Pancreas (tissue), 10 donors: ENCODE results near the gene CEBPE. TPM values are rescaled to one million over a fixed set of nuclear protein-coding genes. Genes with fewer than 3 reads are reported as not detected.

Experiments
- ATAC-seq, 4 donors: fragments of 200-7000 bp; cut with Tn5 transposase; one replicate each; pipeline versions ENCODE4 v1.8.0 to v1.9.1; 2020; ENCODE audit warnings: mild to moderate bottlenecking in 4 of 4, moderate library complexity in 4 of 4
- DNase-seq, 6 donors: peaks; one replicate each; pipeline ENCODE4 v3.0.0-alpha.2; 2020
- FAIRE-seq: peaks from 2 replicates; lab custom pipeline; 2012; peaks lifted over from hg19 to GRCh38; lab: Jason Lieb, UNC
- H3K27ac ChIP-seq, 4 donors: fragments of 200-600 bp; sonication (generic); 1 replicate in 3 of 4; 2 replicates in 1 of 4; pipeline versions ENCODE4 v1.5.0 to v1.8.0; 2020
- H3K27me3 ChIP-seq, 4 donors: fragments of 200-600 bp; one replicate each; pipeline ENCODE4 v1.8.0; 2021
- H3K36me3 ChIP-seq, 3 donors: fragments of 200-600 bp; sonication (generic) in 1 of 3; one replicate each; pipeline versions ENCODE4 v1.5.0 to v1.8.0; 2020 to 2021
- H3K4me1 ChIP-seq, 3 donors: fragments of 200-600 bp; one replicate each; pipeline ENCODE4 v1.8.0; 2021
- H3K4me3 ChIP-seq, 4 donors: fragments of 200-600 bp; sonication (generic) in 2 of 4; one replicate each; pipeline versions ENCODE4 v1.5.0 to v1.8.0; 2020 to 2021
- H3K9me3 ChIP-seq, 4 donors: fragments of 200-600 bp; one replicate each; pipeline ENCODE4 v1.8.0; 2021
- CTCF ChIP-seq, 4 donors: fragments of 200-600 bp; sonication (generic) in 3 of 4; IDR thresholded peaks; one replicate each; pipeline versions ENCODE4 v1.5.0 to v1.8.0; 2021; ENCODE audit warnings: antibody characterized with exemption in 4 of 4
- whole genome bisulfite sequencing, 2 donors: extraction: QIAGEN DNeasy Blood & Tissue Kit; methylation state at CpG; one replicate each; pipeline ENCODE4 v1.1.7; 2013; 5-methylcytosine and 5-hydroxymethylcytosine counted together
- intact Hi-C, 3 donors: fragments of 100-400 bp; cut with DNase I; formaldehyde crosslinking; loops; one replicate each; pipeline versions ENCODE4 v1.11.1 to v1.14.2; 2022
- polyA plus RNA-seq, 2 donors: library from polyadenylated mRNA; stranded (reverse); fragments of 200-250 nt; gene quantifications; one replicate each; pipeline ENCODE4 v1.2.3, GENCODE V29; 2013
- total RNA-seq, 6 donors: library from RNA; stranded (reverse); fragmentation: NEBNext Ultra II Directional in 4 of 6; extraction: Animal tissue kit (Norgen Biotek cat#: 25700) in 4 of 6; gene quantifications; one replicate each; pipeline versions ENCODE4 v1.2.1 to v1.2.4, GENCODE V29; 2021 to 2023
- donor health status: healthy with polysubstance abuse.
- donor health status: DM: no; HTN: no; CAD: no; lungs with moderate emphysema.
- donor health status: DM: no; HTN: no; CAD: no.
- donor health status: control.
- donor health status: control.
- donor health status: Bipolar disorder and iron deficiency.
- donor health status: DM: yes; HTN: yes; CAD: no.
- donor health status: DM: no; HTN: no; CAD: no.
- donor health status: DM: no; HTN: no; CAD: no.
- donor health status: DM: yes; HTN: yes; CAD: no.

Gene CEBPE
- total and polyA plus RNA-seq, 8 donors, result not detected

DNA sequence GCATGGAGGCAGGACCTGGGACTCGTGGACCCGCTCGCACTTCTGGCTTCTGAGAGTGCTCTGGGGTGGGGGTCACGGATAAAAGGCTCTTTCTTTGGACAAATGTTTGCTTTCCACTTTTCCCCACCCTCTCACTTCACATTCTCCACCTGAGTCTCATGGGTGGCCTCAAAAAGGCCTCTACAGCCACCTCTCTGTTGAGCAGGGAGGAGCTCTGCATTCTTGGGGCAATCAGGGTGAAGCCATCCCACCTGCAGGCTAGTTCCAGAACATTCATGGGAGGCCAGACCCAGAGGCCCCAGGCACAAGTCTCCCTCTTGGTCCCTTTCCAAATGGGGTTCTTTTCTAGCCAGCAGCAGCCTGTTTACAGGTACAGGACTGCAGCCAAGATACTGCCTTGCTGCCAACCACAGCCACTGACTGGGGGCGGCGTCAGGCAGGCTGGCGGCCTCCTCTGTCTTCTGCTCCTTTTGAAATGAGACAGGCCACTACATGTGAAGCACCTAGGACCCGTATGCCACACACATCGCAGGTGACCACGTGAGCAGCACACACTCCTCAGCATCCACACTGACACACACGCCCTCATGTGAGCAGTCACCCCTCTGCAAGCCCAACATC lies 18.2 kb upstream of the CEBPE start:
- Histone ChIP-seq H3K4me3 (no peak overlapping the region), H3K27me3 (no peaks in the 10 kb centered on the region), H3K27ac (no peak overlapping the region), H3K4me1 (peaks cover 0 to 8% (median 0%) of the 10 kb centered on the region in 3 donors), H3K9me3 (no peaks in the 10 kb centered on the region), H3K36me3 (no peaks in the 10 kb centered on the region)
- intact Hi-C loops, result no loop called here
- peak in 1 of 4 donors; percentile 32 for ATAC-seq
- FAIRE-seq, result no peak
- no peak for TF ChIP-seq CTCF (IDR thresholded peaks at IDR 0.05)
- DNase-seq, result peak in 1 of 6 donors; percentile 44
- WGBS, 2 donors, result 80 to 84% methylated on average over 11 of the region's 11 CpGs

DNA sequence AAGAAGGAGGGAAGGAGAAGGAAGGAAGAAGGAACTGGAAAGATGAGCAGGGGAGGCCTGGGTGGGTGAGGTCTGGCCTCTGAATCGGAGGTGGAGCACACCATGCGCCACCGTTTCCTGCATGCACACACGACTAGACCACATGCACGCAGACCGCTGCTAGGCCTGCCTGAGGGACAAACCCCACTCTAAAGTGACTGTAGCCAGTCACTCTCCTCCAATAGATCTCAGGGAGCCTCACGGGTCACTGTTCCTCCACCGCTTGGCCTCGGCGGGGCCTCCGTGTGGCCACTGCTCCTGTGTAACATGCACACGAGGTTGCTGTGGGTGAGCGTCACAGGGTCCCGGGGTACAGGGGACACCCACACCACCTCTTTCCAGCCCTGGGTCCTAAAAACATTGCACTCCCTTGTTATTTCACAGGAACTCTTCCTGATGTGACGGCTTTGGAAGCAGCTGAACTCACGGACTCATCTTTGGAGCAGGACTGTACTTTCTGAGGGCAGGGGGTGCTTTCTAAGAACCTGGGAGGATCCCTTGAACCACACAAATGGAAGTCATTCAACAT lies 17.6 kb upstream of the CEBPE start:
- peak in 1 of 6 donors; percentile 22 for DNase-seq
- no peak overlapping the region for H3K4me3 ChIP-seq
- peaks cover 0 to 1% (median 0%) of the 10 kb centered on the region in 3 donors for H3K4me1 ChIP-seq
- H3K36me3 ChIP-seq, result no peaks in the 10 kb centered on the region
- no peaks in the 10 kb centered on the region for H3K9me3 ChIP-seq
- intact Hi-C loops, result no loop called here
- 92 to 96% methylated on average over 16 of the region's 16 CpGs for WGBS, 2 donors
- no peak for TF ChIP-seq CTCF (IDR thresholded peaks at IDR 0.05)
- no peak overlapping the region for H3K27ac ChIP-seq
- FAIRE-seq, result no peak
- H3K27me3 ChIP-seq, result no peaks in the 10 kb centered on the region
- no peak for ATAC-seq

DNA sequence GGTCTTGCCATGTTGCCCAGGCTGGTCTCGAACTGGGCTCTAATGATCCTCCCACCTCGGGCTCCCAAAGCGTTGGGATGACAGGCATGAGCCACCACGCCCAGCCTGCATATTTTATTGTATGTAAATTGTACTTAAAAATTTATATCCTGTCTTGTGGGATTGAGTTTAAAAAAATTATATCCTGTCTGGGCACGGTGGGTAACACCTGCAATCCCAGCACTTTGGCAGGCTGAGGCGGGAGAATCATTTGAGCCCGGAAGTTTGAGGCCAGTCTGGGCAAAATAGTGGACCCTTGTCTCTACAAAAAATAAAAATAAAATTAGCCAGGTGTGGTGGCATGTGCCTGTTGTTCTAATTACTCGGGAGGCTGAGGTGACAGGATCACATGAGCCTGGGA lies 13.9 kb upstream of the CEBPE start:
- 87 to 90% methylated on average over 8 of the region's 8 CpGs for WGBS, 2 donors
- FAIRE-seq, result no peak
- Histone ChIP-seq H3K36me3 (no peaks in the 10 kb centered on the region), H3K27me3 (no peaks in the 10 kb centered on the region), H3K4me1 (no peaks in the 10 kb centered on the region), H3K27ac (no peak overlapping the region), H3K9me3 (no peaks in the 10 kb centered on the region), H3K4me3 (no peak overlapping the region)
- TF ChIP-seq CTCF (IDR thresholded peaks at IDR 0.05), result no peak
- ATAC-seq, result no peak
- peak in 1 of 6 donors; percentile 10 for DNase-seq
- intact Hi-C loops, result no loop called here

GRCh38 chr14:23131482-23131881 lies 12.4 kb upstream of the CEBPE start:
- no peak for ATAC-seq
- WGBS, 2 donors, result 92 to 95% methylated on average over 5 of the region's 5 CpGs

More at GRCh38 chr14:23131482-23131881, 12.4 kb upstream of the CEBPE start:
- intact Hi-C loops, result no loop called here
- Histone ChIP-seq H3K4me1 (no peaks in the 10 kb centered on the region), H3K27me3 (no peaks in the 10 kb centered on the region), H3K9me3 (no peaks in the 10 kb centered on the region), H3K27ac (no peak overlapping the region), H3K4me3 (no peak overlapping the region), H3K36me3 (no peaks in the 10 kb centered on the region)
- no peak for FAIRE-seq
- peak in 1 of 6 donors; percentile 13 for DNase-seq
- no peak for TF ChIP-seq CTCF (IDR thresholded peaks at IDR 0.05)
